GM18526 (cell line): ENCODE measurements around the gene GAS2L3.

Experiments
- POLR2A ChIP-seq: IDR thresholded peaks from 3 replicates; pipeline ENCODE4 v1.6.1; 2011; ENCODE audit not compliant: insufficient read length; ENCODE audit errors: extremely low read depth

GAS2L3 gene

GRCh38 chr12:100624571-100624970, 51.1 kb downstream of the GAS2L3 start:
- TF ChIP-seq POLR2A: no peak

DNA sequence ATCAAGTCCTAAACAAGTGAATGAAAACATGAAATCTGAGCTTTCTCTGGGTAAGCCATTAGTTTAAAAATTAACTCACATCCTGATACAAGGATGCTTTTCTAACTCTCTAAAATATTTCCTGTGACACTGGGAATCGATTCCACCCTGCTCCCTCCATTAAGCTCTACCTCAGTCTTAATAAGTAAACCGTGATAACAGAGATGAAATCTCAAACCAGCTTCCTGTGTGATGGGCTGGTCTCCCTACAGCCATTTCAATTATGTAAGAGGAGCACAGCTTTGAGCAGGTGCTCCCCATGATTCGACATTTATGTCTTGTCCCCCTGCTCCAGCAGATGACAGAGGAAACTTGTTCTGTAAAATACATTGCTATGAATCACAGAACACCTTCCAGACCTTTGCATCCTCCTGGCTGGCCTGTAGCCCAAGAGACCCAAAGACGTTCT, 59.0 kb downstream of the GAS2L3 start:
- no peak for TF ChIP-seq POLR2A

- no peak for TF ChIP-seq POLR2A
These were observed 69.8 kb downstream of the GAS2L3 start for GRCh38 chr12:100643246-100643645.

DNA sequence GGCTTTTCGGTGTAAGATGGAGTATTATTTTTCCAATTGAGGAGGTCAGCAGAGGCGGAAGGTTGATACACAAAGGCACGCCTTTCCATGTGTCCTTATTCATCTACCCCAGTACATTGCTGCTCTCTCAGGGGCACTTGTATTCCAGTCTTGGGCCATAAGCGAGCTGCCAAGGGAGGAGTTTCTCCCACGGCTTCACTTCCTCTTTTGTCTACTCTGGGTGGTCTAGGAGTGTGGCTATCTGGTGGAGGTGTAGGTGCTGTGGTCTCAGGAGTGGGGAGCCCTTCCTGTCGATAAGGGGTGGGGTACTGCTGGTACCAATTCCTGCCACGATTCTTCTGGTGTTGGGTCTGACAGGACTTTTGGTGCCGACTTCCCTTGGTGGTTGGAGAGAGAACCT, 73.4 kb downstream of the GAS2L3 start:
- no peak for TF ChIP-seq POLR2A

DNA sequence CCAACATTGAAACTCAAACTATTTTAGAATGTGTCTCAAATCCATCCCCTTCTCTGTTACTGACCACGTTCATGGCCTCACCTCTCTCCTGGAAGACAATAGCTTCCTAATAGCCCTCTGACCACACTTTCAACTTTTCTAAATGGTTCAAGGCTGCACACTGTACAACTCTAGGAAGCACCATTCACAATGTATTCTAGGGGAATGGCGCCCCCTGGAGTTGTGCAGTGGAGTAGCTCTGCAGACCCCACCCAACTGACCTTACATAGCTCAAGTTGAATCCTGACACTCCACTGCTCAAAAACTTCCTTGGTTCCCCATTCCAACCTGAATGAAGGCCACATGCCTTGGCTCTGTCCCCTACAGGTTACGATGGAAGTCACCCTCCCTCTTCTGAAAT, 77.6 kb downstream of the GAS2L3 start:
- no peak for TF ChIP-seq POLR2A

DNA sequence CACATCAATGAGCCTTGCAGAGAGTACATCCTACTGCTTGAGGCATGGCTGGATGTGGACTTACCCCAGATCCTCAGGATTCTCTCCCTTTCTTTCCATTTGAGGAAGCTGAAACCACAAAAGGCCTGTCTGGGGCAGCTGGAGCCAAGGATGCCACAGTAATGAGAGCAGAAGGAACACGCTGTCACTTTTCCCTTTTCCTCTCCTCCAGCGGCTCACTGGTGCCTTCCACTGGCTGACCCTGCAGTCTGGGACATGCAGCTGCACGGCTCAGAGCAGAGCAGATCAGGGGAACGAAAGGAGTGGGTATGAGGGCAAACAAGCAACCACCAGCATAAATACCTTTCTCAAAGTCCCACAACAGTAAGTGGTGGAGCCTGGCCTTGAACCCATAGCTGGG, 78.2 kb downstream of the GAS2L3 start:
- no peak for TF ChIP-seq POLR2A

DNA sequence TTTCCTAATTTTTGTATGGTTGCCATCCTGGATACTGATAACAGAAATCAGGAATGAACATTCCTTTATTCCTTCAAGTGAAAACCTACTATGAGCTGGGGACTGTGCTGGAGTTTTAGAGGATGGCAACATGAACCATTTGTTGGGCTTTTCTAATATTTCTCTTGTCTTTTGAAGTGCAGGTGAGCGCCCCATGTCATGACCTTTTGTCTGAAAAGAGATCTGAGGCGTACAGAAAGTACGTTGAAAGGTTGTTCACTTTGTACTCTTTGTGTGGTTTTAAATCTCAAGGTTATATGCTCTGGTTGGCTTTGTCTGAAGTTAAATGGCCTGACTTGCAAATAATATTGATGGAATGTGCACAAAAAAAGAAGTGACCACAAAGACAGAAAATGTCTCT, 79.0 kb downstream of the GAS2L3 start:
- TF ChIP-seq POLR2A: no peak

GRCh38 chr12:100656141-100656540, 82.7 kb downstream of the GAS2L3 start:
- TF ChIP-seq POLR2A: no peak

GRCh38 chr12:100656856-100657255, 83.4 kb downstream of the GAS2L3 start:
- TF ChIP-seq POLR2A: no peak

DNA sequence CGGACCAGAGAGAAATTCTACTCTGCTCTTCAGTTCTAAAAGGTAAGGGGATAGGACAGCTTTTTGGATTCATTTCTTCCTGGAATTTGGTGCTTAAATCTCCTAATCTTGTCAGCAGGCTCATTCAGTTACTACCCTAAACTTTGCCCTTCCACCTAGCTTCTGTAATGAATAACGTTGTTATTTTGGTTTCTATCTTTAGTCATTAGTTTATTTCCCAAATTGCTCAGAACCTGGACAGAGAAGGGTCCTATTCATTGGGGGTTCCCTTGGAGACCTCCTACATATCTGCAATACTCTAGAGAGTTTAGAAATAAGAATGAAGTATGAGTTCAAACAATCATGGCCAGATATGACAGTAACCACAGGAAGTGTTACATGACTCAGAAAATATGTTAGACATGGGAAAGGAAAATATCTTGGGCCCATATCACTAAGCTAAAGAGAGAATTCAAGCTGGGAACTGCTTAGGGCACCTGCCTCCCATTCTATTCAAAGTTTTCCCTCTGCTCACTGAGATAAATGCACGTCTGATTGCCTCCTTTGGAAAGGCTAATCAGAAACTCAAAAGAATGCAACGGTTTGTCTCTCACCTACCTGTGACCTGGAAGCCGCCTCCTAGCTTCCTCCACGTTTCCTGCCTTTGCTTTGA, 87.9 kb downstream of the GAS2L3 start:
- no peak for TF ChIP-seq POLR2A

- TF ChIP-seq POLR2A: no peak
These were observed 93.1 kb downstream of the GAS2L3 start for GRCh38 chr12:100666588-100666987.

DNA sequence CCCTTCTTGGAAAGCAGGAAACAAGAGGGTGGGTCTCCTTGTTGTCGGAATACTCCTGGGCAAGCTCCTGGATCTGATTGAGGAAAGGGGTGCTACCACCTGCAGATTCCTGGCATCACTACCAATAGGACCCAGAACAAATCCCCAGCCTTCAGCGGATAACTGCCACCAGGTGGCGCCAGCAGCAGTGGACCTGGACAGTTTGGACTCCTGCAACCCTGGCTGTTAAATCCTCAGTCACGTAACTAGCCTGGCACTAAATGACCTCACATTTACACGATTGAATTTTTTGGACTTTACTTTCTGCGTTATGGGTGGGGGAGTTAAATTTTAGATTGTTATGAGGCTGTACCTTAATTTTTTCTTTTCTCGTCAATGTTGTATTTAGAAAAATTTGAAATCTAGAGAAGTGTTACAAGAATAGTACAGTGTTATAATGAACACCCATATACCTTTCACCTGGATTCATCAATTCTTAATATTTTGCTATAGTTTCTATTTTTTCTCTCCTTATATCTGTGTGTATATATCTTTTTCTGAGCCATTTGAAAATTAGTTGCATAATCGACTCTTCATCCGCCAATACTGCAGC, 95.6 kb downstream of the GAS2L3 start:
- no peak for TF ChIP-seq POLR2A

DNA sequence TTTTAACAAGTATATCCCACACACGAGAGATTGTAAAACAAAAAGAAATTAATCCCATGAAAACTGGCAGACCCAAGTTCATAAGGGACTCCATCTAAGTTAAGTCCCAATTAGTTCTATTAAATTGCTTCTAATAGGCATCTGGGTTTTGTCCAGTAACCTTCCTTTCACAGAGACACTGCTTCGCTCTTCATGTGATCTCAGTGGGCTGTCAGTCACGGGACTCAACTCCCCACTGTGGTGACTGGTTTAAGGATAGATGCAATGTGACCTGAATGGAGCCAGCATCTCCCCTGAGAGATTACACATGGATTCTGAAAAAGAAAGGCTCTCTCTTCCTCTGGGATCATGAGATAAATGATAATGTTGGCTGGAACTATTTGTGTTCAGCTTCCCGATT, 96.4 kb downstream of the GAS2L3 start:
- no peak for TF ChIP-seq POLR2A

DNA sequence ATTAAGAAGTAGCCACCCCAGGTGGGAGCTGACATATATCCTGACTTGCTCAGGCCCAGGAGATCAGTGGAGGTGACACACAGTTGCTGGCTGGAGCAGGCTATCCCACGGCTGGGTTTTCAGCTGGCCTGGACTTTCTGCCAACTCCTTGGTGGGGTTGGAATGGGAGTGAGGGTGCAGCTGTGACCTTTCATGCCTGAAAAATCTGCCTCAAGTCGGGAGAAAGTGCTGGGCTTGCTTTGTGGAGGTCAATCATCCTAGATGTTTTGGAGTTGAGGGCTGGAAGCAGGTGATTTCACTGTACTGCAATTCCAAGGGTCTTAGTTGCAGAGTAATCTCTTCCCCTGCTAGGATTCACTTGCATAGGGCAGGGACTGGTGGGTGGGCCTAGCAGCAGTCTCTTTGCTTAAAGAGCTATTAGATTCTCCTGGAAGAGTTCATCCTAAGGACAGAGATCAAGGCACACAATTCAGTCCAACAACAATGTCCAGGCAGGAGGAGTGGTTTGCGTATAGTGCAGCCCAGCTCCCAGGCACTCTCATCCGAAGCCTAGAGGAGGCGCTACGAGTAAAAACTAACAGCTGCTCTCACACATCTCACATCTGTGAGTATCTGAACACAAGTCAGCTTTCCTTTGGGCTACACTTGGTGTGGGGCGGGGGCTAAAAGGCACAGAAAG, 98.1 kb downstream of the GAS2L3 start:
- no peak for TF ChIP-seq POLR2A

DNA sequence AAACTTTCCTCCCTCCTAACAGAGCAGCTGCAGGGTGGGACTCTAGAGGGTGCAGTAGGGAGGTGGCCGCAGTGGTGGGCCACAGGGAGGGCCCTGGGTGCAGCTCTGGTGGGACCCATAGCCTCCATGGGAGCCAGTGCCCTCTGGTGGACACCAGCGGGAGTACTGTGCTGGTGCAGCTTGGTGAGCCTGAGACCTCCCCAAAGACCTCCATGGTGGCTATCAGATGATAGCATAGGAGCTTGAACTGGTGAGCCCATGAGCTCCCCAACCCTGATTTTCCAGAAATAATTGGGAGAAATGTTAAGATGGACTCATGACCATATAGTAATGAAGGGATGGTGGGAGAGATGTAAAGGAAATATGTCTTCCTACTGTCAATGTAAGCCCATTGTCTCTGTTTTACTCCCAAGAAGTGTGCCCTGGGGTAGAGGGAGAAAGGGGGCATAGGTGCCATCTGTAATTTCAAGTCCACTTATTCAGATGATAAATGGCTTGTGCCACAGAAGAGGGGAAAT, 98.7 kb downstream of the GAS2L3 start:
- TF ChIP-seq POLR2A: no peak

GRCh38 chr12:100674036-100674888, 100.8 kb downstream of the GAS2L3 start:
- no peak for TF ChIP-seq POLR2A
